T-cell (primary cell): ENCODE results near the gene ROBO1. TPM values are rescaled to one million over a fixed set of nuclear protein-coding genes. Genes with fewer than 3 reads are reported as not detected.

ENCODE experiments used
- ATAC-seq, 4 experiments: fragments of 200-7000 bp in 3 of 4; fragments of 150-1000 bp in 1 of 4; cut with Tn5 transposase; replicated peaks in 1 of 4; 1 replicate in 3 of 4; 2 replicates in 1 of 4; pipeline ENCODE4 v1.10.0; 2021; ENCODE audit warnings: moderate library complexity in 3 of 4, mild to moderate bottlenecking in 2 of 4, moderate number of reproducible peaks in 1 of 4
- CTCF ChIA-PET, 2 donors: fragments of 300-600 bp; sonication (Branson Sonifier 250); formaldehyde crosslinking; loops; one replicate each; lab custom pipeline; 2022; ENCODE audit warnings: antibody characterized with exemption in 2 of 2; lab: Charles Lee
- POLR2A ChIA-PET, 2 donors: fragments of 300-600 bp; sonication (Branson Sonifier 250); formaldehyde crosslinking; loops; one replicate each; lab custom pipeline; 2022; ENCODE audit warnings: antibody characterized with exemption in 2 of 2; lab: Charles Lee
- DNase-seq, 35 experiments: peaks; one replicate each; pipeline versions ENCODE4 v3.0.0 to v3.0.0-alpha.2; 2013 to 2023
- H3K27ac ChIP-seq: one replicate; pipeline ENCODE4 v1.5.1; 2013; ENCODE audit warnings: low read length
- H3K27me3 ChIP-seq, 2 experiments: replicated peaks in 1 of 2; 1 replicate in 1 of 2; 2 replicates in 1 of 2; pipeline versions ENCODE4 v1.6.1 to v1.7.0; 2013; ENCODE audit warnings: low read length in 1 of 2, mixed read lengths in 1 of 2; ENCODE audit not compliant: control insufficient read depth in 2 of 2, insufficient read depth in 2 of 2; ENCODE audit errors: extremely low read depth in 1 of 2
- H3K36me3 ChIP-seq, 2 donors: 1 replicate in 1 of 2; 2 replicates in 1 of 2; pipeline versions ENCODE4 v1.6.1 to v1.7.0; 2013; ENCODE audit warnings: low read length in 1 of 2; ENCODE audit not compliant: control insufficient read depth in 2 of 2, insufficient read depth in 1 of 2; ENCODE audit errors: extremely low read depth in 1 of 2
- H3K4me1 ChIP-seq, 2 experiments: 1 replicate in 1 of 2; 2 replicates in 1 of 2; pipeline versions ENCODE4 v1.6.1 to v1.7.0; 2013; ENCODE audit warnings: low read length in 2 of 2, mixed read lengths in 1 of 2; ENCODE audit not compliant: insufficient read depth in 2 of 2, control insufficient read depth in 1 of 2; ENCODE audit errors: extremely low read depth in 1 of 2
- H3K4me3 ChIP-seq, 2 donors: 1 replicate in 1 of 2; 2 replicates in 1 of 2; pipeline versions ENCODE4 v1.5.1 to v1.7.0; 2013; ENCODE audit warnings: mild to moderate bottlenecking in 2 of 2, low read length in 1 of 2, moderate library complexity in 1 of 2; ENCODE audit not compliant: control insufficient read depth in 1 of 2; ENCODE audit errors: extremely low read depth in 1 of 2
- H3K9me3 ChIP-seq: 2 replicates; pipeline ENCODE4 v1.7.0; 2013
- H3K27ac Mint-ChIP-seq, 2 donors: one replicate each; pipeline ENCODE4 v1.8.0; 2020 to 2021; ENCODE audit warnings: mild to moderate bottlenecking in 2 of 2, mixed read lengths in 2 of 2
- H3K27me3 Mint-ChIP-seq, 2 donors: one replicate each; pipeline ENCODE4 v1.8.0; 2021 to 2022; ENCODE audit warnings: mixed read lengths in 2 of 2
- H3K36me3 Mint-ChIP-seq: one replicate; pipeline ENCODE4 v1.8.0; 2021; ENCODE audit warnings: mixed read lengths
- H3K4me1 Mint-ChIP-seq, 3 donors: one replicate each; pipeline ENCODE4 v1.8.0; 2020 to 2022; ENCODE audit warnings: mixed read lengths in 3 of 3, mild to moderate bottlenecking in 1 of 3
- H3K4me3 Mint-ChIP-seq, 3 donors: one replicate each; pipeline ENCODE4 v1.8.0; 2020 to 2022; ENCODE audit warnings: mild to moderate bottlenecking in 3 of 3, mixed read lengths in 3 of 3, moderate library complexity in 3 of 3
- H3K9me3 Mint-ChIP-seq, 3 donors: one replicate each; pipeline ENCODE4 v1.8.0; 2020 to 2022; ENCODE audit warnings: mixed read lengths in 3 of 3
- WGBS: methylation state at CpG from one replicate; pipeline ENCODE4 v1.1.5; 2013; ENCODE audit warnings: missing lambda C conversion rate; ENCODE audit not compliant: insufficient coverage; 5-methylcytosine and 5-hydroxymethylcytosine counted together
- total RNA-seq, 35 experiments: library from RNA in 6 of 35; stranded (reverse) in 6 of 35; fragments of 120-200 nt in 1 of 35; gene quantifications; one replicate each; pipeline versions ENCODE4 v1.2.1 to v1.2.4 and lab custom pipeline; 2013 to 2026

Gene ROBO1
- total RNA-seq, 5 donors from 2014 or later (not counting 1 experiment from before 2014, with no cell fraction given): 0.20 to 2.4 (median 1.7) TPM

- Mint-ChIP-seq H3K27ac (no peak overlapping the region), H3K27me3 (no peaks in the 10 kb centered on the region), H3K9me3 (peaks cover 5 to 10% (median 6%) of the 10 kb centered on the region in 3 donors), H3K4me1 (no peaks in the 10 kb centered on the region), H3K4me3 (no peak overlapping the region), H3K36me3 (no peaks in the 10 kb centered on the region)
- Histone ChIP-seq H3K4me3 (no peak overlapping the region), H3K27ac (no peak overlapping the region), H3K27me3 (no peaks in the 10 kb centered on the region), H3K9me3 (no peaks in the 10 kb centered on the region), H3K4me1 (no peaks in the 10 kb centered on the region), H3K36me3 (no peaks in the 10 kb centered on the region)
- CTCF ChIA-PET: no interaction called here
- ATAC-seq: no peak
- no CpG with 5 or more reads among the region's 1 CpG for WGBS
- POLR2A ChIA-PET: no interaction called here
- DNase-seq: no peak
These were observed 212.1 kb downstream of the ROBO1 start for GRCh38 chr3:79555655-79556054.

- ChIA-PET POLR2A (interaction anchor here (0.6 kb wide), 3 partner anchors 14 to 79 kb away, joined by 6 to 7 read pairs (median 7); no protein-coding TSS in a partner anchor), CTCF (no interaction called here)
- no peaks in the 10 kb centered on the region for H3K36me3 ChIP-seq
- H3K4me3 ChIP-seq: no peak overlapping the region
- H3K27ac Mint-ChIP-seq: no peak overlapping the region
- H3K4me3 Mint-ChIP-seq: no peak overlapping the region
- peaks cover 6 to 10% (median 7%) of the 10 kb centered on the region in 3 donors for H3K9me3 Mint-ChIP-seq
- no peaks in the 10 kb centered on the region for H3K4me1 ChIP-seq
- WGBS: no CpG with 5 or more reads among the region's 4 CpGs
- H3K4me1 Mint-ChIP-seq: no peaks in the 10 kb centered on the region
- ATAC-seq: no peak
- H3K27ac ChIP-seq: no peak overlapping the region
- no peaks in the 10 kb centered on the region for H3K27me3 Mint-ChIP-seq
- H3K9me3 ChIP-seq: no peaks in the 10 kb centered on the region
- DNase-seq: no peak
- H3K27me3 ChIP-seq: no peaks in the 10 kb centered on the region
- no peaks in the 10 kb centered on the region for H3K36me3 Mint-ChIP-seq
These were observed 215.8 kb downstream of the ROBO1 start for GRCh38 chr3:79551997-79552396.

DNA sequence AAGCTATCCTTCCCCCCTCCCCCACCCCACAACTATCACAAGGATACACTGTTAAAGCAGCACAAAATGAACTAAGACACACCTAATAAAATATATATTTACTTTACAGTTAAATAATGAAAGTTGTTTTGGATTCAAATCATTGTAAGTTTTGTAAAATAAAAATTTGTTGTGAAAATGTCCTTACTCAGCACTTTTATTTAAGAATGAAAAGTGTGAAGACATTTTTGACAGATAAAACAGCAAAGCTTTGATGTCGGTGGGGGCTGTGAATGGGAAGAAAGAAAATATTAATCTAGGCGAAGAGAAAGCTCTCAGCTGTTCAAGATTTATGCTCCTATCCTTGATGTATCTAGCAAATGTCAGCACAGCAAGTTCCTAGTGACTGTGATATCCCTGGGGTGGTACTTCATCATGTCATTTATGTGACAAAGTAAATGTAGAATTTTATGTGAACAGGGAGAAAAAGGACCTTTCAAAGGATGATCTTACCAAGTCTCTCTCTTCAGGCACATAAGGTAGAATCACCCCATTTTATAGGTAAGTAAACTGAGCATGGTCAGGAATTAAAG, 216.4 kb downstream of the ROBO1 start:
- CTCF ChIA-PET: no interaction called here
- POLR2A ChIA-PET: no interaction called here
- Mint-ChIP-seq H3K27me3 (no peaks in the 10 kb centered on the region), H3K4me1 (no peaks in the 10 kb centered on the region), H3K4me3 (no peak overlapping the region), H3K27ac (no peak overlapping the region), H3K9me3 (peaks cover 6 to 10% (median 7%) of the 10 kb centered on the region in 3 donors), H3K36me3 (no peaks in the 10 kb centered on the region)
- no peak overlapping the region for H3K4me3 ChIP-seq
- no peaks in the 10 kb centered on the region for H3K27me3 ChIP-seq
- no peaks in the 10 kb centered on the region for H3K4me1 ChIP-seq
- no peak overlapping the region for H3K27ac ChIP-seq
- ATAC-seq (no peak), DNase-seq (no peak)
- H3K9me3 ChIP-seq: no peaks in the 10 kb centered on the region
- H3K36me3 ChIP-seq: no peaks in the 10 kb centered on the region
- no CpG with 5 or more reads among the region's 2 CpGs for WGBS

- no peaks in the 10 kb centered on the region for H3K4me1 ChIP-seq
- ChIA-PET CTCF (no interaction called here), POLR2A (no interaction called here)
- H3K27ac ChIP-seq: no peak overlapping the region
- no peaks in the 10 kb centered on the region for H3K9me3 ChIP-seq
- Mint-ChIP-seq H3K4me3 (no peak overlapping the region), H3K27ac (no peak overlapping the region), H3K4me1 (no peaks in the 10 kb centered on the region), H3K9me3 (peaks cover 0 to 10% (median 8%) of the 10 kb centered on the region in 3 donors), H3K36me3 (no peaks in the 10 kb centered on the region), H3K27me3 (no peaks in the 10 kb centered on the region)
- H3K4me3 ChIP-seq: no peak overlapping the region
- H3K27me3 ChIP-seq: no peaks in the 10 kb centered on the region
- DNase-seq (no peak), ATAC-seq (no peak)
- no peaks in the 10 kb centered on the region for H3K36me3 ChIP-seq
- WGBS: no CpG with 5 or more reads among the region's 5 CpGs
These were observed 224.4 kb downstream of the ROBO1 start for GRCh38 chr3:79543218-79543982.

DNA sequence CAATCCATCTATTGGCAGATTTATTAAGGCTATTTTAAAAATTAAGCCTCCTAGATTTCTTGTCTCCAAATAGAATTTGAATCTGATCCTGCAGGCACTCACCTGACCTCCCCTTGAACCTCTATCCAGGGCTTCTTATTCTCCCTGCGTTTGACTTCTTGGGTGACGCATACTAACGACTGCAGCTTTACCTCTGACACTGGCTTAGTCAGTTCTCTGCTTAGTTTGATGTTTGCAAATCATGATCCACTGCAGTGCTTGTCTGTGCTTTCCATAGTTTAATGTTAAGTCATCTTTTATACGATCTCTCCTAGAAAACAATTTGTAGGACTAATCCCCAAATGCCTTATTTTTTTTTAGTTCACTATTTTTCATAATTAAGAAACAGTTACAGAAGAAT, 233.1 kb downstream of the ROBO1 start:
- H3K9me3 ChIP-seq: no peaks in the 10 kb centered on the region
- DNase-seq (no peak), ATAC-seq (no peak)
- Mint-ChIP-seq H3K36me3 (no peaks in the 10 kb centered on the region), H3K9me3 (peaks cover 16 to 31% (median 20%) of the 10 kb centered on the region in 3 donors), H3K4me1 (no peaks in the 10 kb centered on the region), H3K27ac (no peak overlapping the region), H3K27me3 (no peaks in the 10 kb centered on the region), H3K4me3 (no peak overlapping the region)
- 33% methylated on average over 1 of the region's 4 CpGs for WGBS
- ChIA-PET POLR2A (no interaction called here), CTCF (interaction anchor here in 1 of 2 donors (0.5 kb wide), 1 partner anchor 15 kb away, joined by 5 read pairs; no protein-coding TSS in a partner anchor)
- no peaks in the 10 kb centered on the region for H3K27me3 ChIP-seq
- no peaks in the 10 kb centered on the region for H3K4me1 ChIP-seq
- no peak overlapping the region for H3K27ac ChIP-seq
- H3K4me3 ChIP-seq: no peak overlapping the region
- no peaks in the 10 kb centered on the region for H3K36me3 ChIP-seq

- peaks cover 18 to 34% (median 20%) of the 10 kb centered on the region in 3 donors for H3K9me3 Mint-ChIP-seq
- H3K4me3 Mint-ChIP-seq: no peak overlapping the region
- no peaks in the 10 kb centered on the region for H3K9me3 ChIP-seq
- H3K36me3 Mint-ChIP-seq: no peaks in the 10 kb centered on the region
- WGBS: 60% methylated on average over 2 of the region's 8 CpGs
- H3K4me1 Mint-ChIP-seq: no peaks in the 10 kb centered on the region
- ChIA-PET POLR2A (no interaction called here), CTCF (no interaction called here)
- DNase-seq (no peak), ATAC-seq (no peak)
- no peaks in the 10 kb centered on the region for H3K36me3 ChIP-seq
- no peak overlapping the region for H3K27ac Mint-ChIP-seq
- H3K27ac ChIP-seq: no peak overlapping the region
- no peaks in the 10 kb centered on the region for H3K27me3 ChIP-seq
- H3K4me1 ChIP-seq: no peaks in the 10 kb centered on the region
- no peaks in the 10 kb centered on the region for H3K27me3 Mint-ChIP-seq
- no peak overlapping the region for H3K4me3 ChIP-seq
These were observed 236.1 kb downstream of the ROBO1 start for GRCh38 chr3:79531566-79532295.
